ENCODE data around the gene CACNG4. TPM values are rescaled to one million over a fixed set of nuclear protein-coding genes. Genes with fewer than 3 reads are reported as not detected.

CACNG4 gene
- total RNA-seq, 1 experiment from 2014 or later: not detected

DNA sequence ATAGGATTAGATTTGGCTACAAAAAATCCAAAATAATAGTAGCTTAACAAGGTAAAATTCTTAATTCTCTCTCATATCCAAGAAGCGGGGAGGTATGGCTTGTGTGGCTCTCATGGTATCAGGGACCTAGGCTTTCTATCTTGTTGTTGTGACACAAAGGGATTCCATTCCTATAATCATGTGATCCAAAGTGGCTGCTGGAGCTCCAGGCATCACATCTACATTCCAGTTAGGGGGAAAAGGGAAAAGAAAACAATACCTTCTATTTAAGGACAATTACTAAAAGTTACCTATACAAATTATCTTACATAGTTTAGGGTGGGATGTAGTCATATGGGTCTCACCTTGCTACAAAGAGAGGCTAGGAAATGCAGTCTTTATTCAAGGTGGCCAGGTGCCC is 47.6 kb upstream of the CACNG4 start:
- ChIA-PET CTCF (interaction anchor here (1.1 to 2.1 kb wide), 3 partner anchors 56 to 241 kb away, joined by 3 to 11 read pairs (median 9); no protein-coding TSS in a partner anchor), POLR2A (no interaction called here), RAD21 (ENCODE audit: low non-redundant PET in 1 of 2, low total read pairs in 2 of 2, uncharacterized antibody in 2 of 2, unreplicated experiment in 2 of 2) (interaction anchor here in 1 of 2 experiments (2.9 kb wide), 1 partner anchor 59 kb away, joined by 38 read pairs; no protein-coding TSS in a partner anchor)
- Histone ChIP-seq H3K4me2 (ENCODE audit: low read length) (no peak overlapping the region), H3K79me2 (ENCODE audit: insufficient read depth, low read length) (no peaks in the 10 kb centered on the region), H3K4me3 (replicated peaks in 1 of 2; ENCODE audit: low read depth in 1 of 2, low read length in 2 of 2) (no peak overlapping the region), H2AFZ (ENCODE audit: low read depth, low read length, poor library complexity, severe bottlenecking) (no peak overlapping the region), H3K9me2 (ENCODE audit: insufficient read depth) (no peaks in the 10 kb centered on the region), H3K9me3 (ENCODE audit: control insufficient read depth in 1 of 2, insufficient read depth in 1 of 2, low read depth in 1 of 2, low read length in 2 of 2) (no peaks in the 10 kb centered on the region), H3K36me3 (ENCODE audit: control insufficient read depth in 1 of 2, insufficient read depth in 2 of 2, low read length in 2 of 2) (no peaks in the 10 kb centered on the region), H4K20me1 (ENCODE audit: insufficient read depth) (no peaks in the 10 kb centered on the region), H3K27ac (ENCODE audit: low read depth, low read length) (no peak overlapping the region), H3K4me1 (ENCODE audit: control insufficient read depth in 1 of 2, insufficient read depth in 2 of 2, low read length in 2 of 2) (peaks cover 4 to 10% of the 10 kb centered on the region in 2 experiments; a peak in 2 of 4 replicates), H3K9ac (ENCODE audit: low read length) (no peak overlapping the region), H3K27me3 (ENCODE audit: insufficient read depth, low read length) (no peaks in the 10 kb centered on the region)
- intact Hi-C loops (cut with micrococcal nuclease): no loop called here
- TF ChIP-seq, protein P1, sequence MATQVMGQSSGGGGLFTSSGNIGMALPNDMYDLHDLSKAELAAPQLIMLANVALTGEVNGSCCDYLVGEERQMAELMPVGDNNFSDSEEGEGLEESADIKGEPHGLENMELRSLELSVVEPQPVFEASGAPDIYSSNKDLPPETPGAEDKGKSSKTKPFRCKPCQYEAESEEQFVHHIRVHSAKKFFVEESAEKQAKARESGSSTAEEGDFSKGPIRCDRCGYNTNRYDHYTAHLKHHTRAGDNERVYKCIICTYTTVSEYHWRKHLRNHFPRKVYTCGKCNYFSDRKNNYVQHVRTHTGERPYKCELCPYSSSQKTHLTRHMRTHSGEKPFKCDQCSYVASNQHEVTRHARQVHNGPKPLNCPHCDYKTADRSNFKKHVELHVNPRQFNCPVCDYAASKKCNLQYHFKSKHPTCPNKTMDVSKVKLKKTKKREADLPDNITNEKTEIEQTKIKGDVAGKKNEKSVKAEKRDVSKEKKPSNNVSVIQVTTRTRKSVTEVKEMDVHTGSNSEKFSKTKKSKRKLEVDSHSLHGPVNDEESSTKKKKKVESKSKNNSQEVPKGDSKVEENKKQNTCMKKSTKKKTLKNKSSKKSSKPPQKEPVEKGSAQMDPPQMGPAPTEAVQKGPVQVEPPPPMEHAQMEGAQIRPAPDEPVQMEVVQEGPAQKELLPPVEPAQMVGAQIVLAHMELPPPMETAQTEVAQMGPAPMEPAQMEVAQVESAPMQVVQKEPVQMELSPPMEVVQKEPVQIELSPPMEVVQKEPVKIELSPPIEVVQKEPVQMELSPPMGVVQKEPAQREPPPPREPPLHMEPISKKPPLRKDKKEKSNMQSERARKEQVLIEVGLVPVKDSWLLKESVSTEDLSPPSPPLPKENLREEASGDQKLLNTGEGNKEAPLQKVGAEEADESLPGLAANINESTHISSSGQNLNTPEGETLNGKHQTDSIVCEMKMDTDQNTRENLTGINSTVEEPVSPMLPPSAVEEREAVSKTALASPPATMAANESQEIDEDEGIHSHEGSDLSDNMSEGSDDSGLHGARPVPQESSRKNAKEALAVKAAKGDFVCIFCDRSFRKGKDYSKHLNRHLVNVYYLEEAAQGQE (IDR thresholded peaks at IDR 0.05; ENCODE audit: low read depth): no peak
- TF ChIP-seq EZH2 (IDR thresholded peaks at IDR 0.05): no peak
- TF ChIP-seq, protein P2, sequence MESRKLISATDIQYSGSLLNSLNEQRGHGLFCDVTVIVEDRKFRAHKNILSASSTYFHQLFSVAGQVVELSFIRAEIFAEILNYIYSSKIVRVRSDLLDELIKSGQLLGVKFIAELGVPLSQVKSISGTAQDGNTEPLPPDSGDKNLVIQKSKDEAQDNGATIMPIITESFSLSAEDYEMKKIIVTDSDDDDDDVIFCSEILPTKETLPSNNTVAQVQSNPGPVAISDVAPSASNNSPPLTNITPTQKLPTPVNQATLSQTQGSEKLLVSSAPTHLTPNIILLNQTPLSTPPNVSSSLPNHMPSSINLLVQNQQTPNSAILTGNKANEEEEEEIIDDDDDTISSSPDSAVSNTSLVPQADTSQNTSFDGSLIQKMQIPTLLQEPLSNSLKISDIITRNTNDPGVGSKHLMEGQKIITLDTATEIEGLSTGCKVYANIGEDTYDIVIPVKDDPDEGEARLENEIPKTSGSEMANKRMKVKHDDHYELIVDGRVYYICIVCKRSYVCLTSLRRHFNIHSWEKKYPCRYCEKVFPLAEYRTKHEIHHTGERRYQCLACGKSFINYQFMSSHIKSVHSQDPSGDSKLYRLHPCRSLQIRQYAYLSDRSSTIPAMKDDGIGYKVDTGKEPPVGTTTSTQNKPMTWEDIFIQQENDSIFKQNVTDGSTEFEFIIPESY (IDR thresholded peaks at IDR 0.05; ENCODE audit: extremely low read depth, insufficient replicate concordance, low read length): no peak
- TF ChIP-seq EZH2phosphoT487 (IDR thresholded peaks at IDR 0.05; ENCODE audit: borderline replicate concordance): no peak
- TF ChIP-seq TCF7L2 (IDR thresholded peaks at IDR 0.05; ENCODE audit: borderline replicate concordance, extremely low read depth, insufficient read depth, insufficient read length): no peak
- TF ChIP-seq, protein P3, sequence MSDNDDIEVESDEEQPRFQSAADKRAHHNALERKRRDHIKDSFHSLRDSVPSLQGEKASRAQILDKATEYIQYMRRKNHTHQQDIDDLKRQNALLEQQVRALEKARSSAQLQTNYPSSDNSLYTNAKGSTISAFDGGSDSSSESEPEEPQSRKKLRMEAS (IDR thresholded peaks at IDR 0.05): no peak
- ATAC-seq (no peak), DNase-seq (ENCODE audit: low read depth, low spot score) (no peak)
- BruUV-seq (replicated peaks): no TSS peak

Data from HCT116 (cell line).